HepG2 (cell line): ENCODE data around the gene CALML4.

Experiments used
- ATF2 ChIP-seq: sonication (generic); formaldehyde crosslinking; IDR thresholded peaks from 2 replicates; pipeline ENCODE4 v1.4.0; 2020; ENCODE audit warnings: missing genetic modification reagents
- CTCF ChIP-seq: sonication (generic); formaldehyde crosslinking; IDR thresholded peaks from 2 replicates; pipeline ENCODE4 v1.5.0; 2020; ENCODE audit warnings: mild to moderate bottlenecking, missing genetic modification reagents, moderate library complexity
- MAFF ChIP-seq: IDR thresholded peaks from 2 replicates; pipeline ENCODE4 v1.6.1; 2011; ENCODE audit warnings: low read depth, low read length, improper control_type of control experiment
- POLR2A ChIP-seq, 2 experiments: IDR thresholded peaks; 2 replicates each; pipeline ENCODE4 v1.6.1; 2011; ENCODE audit warnings: low read depth in 2 of 2, low read length in 2 of 2, mild to moderate bottlenecking in 1 of 2, moderate library complexity in 1 of 2; ENCODE audit not compliant: insufficient read depth in 1 of 2
- RBAK ChIP-seq: sonication (generic); formaldehyde crosslinking; IDR thresholded peaks from 2 replicates; pipeline ENCODE4 v1.5.1; 2020; ENCODE audit warnings: mild to moderate bottlenecking, missing genetic modification reagents
- SCMH1 ChIP-seq: sonication (generic); formaldehyde crosslinking; IDR thresholded peaks from 2 replicates; pipeline ENCODE4 v1.9.0; 2021; ENCODE audit warnings: missing genetic modification reagents, mild to moderate bottlenecking, borderline replicate concordance
- SMC3 ChIP-seq: IDR thresholded peaks from 2 replicates; pipeline ENCODE4 v1.6.1; 2011; ENCODE audit warnings: low read length, improper control_type of control experiment
- ZBTB8A ChIP-seq: sonication (generic); formaldehyde crosslinking; IDR thresholded peaks from 2 replicates; pipeline ENCODE4 v1.4.0; 2020; ENCODE audit warnings: mild to moderate bottlenecking, low read depth, missing genetic modification reagents, borderline replicate concordance
- ZFP41 ChIP-seq: sonication (generic); formaldehyde crosslinking; IDR thresholded peaks from 2 replicates; pipeline ENCODE4 v1.4.0; 2020; ENCODE audit warnings: mild to moderate bottlenecking, missing genetic modification reagents, borderline replicate concordance
- ZMAT3 ChIP-seq: sonication (generic); formaldehyde crosslinking; conservative IDR thresholded peaks from 2 replicates; pipeline ENCODE4 v1.7.0; 2021; ENCODE audit warnings: missing genetic modification reagents
- ZSCAN29 ChIP-seq: sonication (generic); formaldehyde crosslinking; conservative IDR thresholded peaks from 2 replicates; pipeline ENCODE4 v1.4.0; 2020; ENCODE audit warnings: mild to moderate bottlenecking, missing genetic modification reagents

- TF ChIP-seq ZBTB8A (CRISPR knock-in tag) = no peak
- no peak for TF ChIP-seq POLR2A (IDR thresholded peaks at IDR 0.05; ENCODE audit: insufficient read depth in 1 of 2, low read depth in 2 of 2, low read length in 2 of 2)
- TF ChIP-seq SMC3 = no peak
- TF ChIP-seq ZSCAN29 (CRISPR knock-in tag) = no peak
- no peak for TF ChIP-seq ZFP41 (CRISPR knock-in tag)
- no peak for TF ChIP-seq SCMH1 (CRISPR knock-in tag)
- TF ChIP-seq ATF2 (CRISPR knock-in tag) = no peak
- no peak for TF ChIP-seq ZMAT3
- TF ChIP-seq MAFF = no peak
- TF ChIP-seq CTCF (CRISPR knock-in tag) = no peak
- no peak for TF ChIP-seq RBAK
Observed at GRCh38 chr15:68224108-68224507, 19.0 kb upstream of the CALML4 start.
